ENCODE measurements around the gene TASOR.
"Not testable (repeated sequence)": the region's sequence is repeated elsewhere in the genome, so short reads cannot be mapped to it uniquely, and the experiment has no call there.

The TASOR gene, protein sequence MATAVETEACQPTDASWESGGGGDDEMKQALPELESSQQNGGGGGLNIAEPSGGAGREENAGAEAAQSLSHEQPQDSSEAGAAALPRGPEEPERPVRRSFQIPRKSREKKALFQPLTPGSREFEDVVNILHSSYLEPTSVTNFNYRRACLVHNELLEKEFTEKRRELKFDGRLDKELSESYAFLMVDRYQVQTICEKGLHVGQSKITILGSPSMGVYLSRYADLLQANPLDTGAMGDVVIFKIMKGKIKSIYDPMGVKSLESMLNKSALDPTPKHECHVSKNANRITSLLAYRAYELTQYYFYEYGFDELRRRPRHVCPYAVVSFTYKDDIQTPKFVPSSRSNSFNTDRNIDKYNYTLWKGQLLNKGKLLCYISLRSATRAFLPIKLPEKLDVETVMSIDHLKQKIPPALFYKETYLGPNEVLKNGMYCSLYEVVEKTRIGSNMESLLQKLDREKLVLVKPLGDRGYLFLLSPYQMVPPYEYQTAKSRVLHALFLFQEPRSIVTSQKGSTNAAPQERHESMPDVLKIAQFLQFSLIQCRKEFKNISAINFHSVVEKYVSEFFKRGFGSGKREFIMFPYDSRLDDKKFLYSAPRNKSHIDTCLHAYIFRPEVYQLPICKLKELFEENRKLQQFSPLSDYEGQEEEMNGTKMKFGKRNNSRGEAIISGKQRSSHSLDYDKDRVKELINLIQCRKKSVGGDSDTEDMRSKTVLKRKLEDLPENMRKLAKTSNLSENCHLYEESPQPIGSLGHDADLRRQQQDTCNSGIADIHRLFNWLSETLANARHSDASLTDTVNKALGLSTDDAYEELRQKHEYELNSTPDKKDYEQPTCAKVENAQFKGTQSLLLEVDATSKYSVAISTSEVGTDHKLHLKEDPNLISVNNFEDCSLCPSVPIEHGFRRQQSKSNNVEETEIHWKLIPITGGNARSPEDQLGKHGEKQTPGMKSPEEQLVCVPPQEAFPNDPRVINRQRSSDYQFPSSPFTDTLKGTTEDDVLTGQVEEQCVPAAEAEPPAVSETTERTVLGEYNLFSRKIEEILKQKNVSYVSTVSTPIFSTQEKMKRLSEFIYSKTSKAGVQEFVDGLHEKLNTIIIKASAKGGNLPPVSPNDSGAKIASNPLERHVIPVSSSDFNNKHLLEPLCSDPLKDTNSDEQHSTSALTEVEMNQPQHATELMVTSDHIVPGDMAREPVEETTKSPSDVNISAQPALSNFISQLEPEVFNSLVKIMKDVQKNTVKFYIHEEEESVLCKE (N-terminal part only)

DNA sequence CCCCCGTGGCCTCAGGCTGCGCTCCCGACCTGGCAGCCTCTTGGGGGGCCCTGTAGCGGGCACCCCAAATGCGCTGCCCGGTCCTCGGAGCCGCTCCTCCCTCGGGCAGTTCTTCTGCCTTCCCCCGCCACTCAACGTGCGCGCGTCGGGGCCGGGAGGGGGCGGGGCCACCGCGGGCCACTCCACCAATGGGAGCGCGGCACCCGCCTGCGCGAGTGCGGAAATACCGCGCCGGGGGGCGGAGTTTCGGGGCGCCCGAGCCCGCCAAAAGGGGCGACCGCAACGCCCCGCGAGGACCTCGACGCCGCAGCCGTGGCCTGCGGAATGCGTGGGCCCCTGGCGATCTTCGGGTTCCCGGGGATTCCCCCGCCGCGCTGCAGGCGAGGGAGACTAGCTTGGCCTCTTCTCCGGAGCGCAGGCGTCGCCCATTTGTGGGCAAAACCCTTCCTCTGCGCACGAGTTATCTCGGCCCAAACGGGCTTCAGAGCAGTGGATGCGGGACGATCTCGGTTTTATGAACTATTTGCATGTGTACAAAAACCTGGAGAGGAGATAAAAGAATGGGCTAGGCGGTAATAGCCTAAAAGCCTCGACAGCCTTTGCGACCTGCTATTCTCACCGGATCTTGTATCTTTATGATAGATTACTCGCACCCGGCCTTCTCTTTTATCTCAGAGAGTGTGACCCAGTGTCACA, at the start of gene TASOR:
Gene TASOR, minus strand, starts transcription at position 144 of the 696 bp plus-strand sequence. CDS start 259 bp downstream, outside the sequence.
- H3K4me3 ChIP-seq: peak within 1 kb of the TSS; percentile 48 to 82 (median 74)
- H3K27ac ChIP-seq: peak within 1 kb of the TSS; percentile 93 to 100 (median 99)

DNA sequence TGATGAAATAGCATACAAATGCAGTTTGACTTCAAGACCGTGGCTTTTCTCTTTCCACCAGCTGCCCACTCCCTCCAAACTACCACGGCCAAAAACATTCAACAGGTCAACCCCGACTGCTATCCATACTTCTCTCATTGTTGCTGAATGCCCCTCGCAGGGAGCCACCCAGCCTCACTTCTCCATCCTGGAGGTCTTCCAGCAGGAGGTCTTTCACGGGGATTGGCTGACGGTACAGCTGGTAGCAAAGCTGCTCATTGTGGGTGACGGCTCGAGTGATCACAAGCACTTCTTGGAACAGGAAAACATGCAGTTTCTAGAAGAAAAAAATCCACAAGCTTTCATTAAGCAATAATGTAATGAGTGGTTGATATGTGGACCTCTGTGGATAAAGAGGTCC, 49.0 kb upstream of the TASOR start:
- no peak overlapping the region for H3K4me3 ChIP-seq
- H3K27ac ChIP-seq: no peak overlapping the region

DNA sequence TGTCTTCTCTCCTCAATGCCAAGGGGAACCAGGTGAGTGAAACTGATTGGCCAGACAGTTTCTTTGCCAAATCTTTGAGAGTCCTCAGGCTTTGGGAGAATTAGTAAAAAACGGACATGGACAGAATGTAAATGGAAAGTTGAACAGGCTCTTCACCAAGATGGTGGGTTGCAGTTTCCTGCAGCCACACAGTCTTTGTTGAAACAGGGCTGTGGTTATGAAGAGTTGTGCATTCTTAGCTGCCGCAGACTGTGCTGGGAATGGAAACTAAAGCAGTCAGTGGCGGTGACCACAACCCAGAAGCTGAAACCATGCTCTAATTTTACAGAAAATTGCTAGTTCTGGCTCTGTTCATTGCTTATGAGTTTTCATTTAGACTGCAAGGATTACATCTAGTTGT, 42.1 kb upstream of the TASOR start:
- Histone ChIP-seq H3K27ac (peak overlapping the region in 3 of 21 experiments; percentile 44 to 58 (median 45)), H3K4me3 (no peak overlapping the region)

DNA sequence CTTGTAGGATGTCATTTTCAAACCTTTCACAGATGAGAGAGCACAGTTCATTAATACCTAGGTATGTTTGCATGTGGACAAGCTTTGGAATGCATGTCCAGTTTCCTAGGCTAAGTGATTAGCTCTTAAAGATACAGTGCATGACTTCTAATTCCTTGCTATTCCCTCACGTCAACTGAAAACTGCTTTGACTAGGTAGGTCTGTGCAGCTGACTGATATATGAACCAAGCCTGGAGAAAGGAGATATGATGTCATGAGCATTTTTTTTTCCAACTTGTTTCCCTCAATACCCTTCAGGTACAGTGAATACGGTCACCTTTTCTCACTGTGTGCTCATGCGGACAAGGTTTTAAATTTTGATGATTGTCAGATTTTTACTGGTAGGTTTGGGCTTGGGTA, 41.6 kb upstream of the TASOR start:
- no peak overlapping the region for H3K4me3 ChIP-seq
- H3K27ac ChIP-seq: peak overlapping the region in 3 of 21 experiments; percentile 44 to 58 (median 45)

DNA sequence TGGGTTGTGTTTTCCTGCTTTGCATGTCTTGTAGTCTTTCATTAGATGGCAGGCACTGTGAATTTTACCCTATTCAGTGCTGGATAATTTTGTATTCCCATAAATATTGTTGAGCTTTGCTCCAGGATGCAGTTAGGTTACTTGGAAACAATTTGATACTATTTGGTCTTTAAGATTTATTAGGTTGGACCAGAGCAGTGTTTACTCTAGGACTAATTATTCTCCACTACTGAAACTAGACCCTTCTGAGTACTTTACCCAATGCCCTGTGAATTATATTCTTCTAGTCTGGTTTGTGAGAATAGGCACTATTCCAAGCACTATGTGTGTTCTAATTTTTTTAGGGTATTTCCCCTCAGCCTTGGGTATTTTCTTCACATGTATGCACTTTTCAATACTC, 37.8 kb upstream of the TASOR start:
- Histone ChIP-seq H3K27ac (no peak overlapping the region), H3K4me3 (no peak overlapping the region)

DNA sequence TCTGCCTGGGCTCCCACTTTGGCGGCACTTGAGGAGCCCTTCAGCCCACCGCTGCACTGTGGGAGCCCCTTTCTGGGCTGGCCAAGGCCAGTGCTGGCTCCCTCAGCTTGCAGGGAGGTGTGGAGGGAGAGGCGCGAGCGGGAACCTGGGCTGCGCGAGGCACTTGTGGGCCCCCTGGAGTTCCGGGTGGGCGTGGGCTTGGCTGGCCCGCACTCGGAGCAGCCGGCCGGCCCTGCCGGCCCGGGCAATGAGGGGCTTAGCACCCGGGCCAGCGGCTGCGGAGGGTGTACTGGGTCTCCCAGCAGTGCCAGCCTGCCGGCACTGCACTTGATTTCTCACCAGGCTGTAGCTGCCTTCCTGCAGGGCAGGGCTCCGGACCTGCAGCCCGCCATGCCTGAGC, 35.7 kb upstream of the TASOR start:
- H3K27ac ChIP-seq, H3K4me3 ChIP-seq: not testable (repeated sequence)

DNA sequence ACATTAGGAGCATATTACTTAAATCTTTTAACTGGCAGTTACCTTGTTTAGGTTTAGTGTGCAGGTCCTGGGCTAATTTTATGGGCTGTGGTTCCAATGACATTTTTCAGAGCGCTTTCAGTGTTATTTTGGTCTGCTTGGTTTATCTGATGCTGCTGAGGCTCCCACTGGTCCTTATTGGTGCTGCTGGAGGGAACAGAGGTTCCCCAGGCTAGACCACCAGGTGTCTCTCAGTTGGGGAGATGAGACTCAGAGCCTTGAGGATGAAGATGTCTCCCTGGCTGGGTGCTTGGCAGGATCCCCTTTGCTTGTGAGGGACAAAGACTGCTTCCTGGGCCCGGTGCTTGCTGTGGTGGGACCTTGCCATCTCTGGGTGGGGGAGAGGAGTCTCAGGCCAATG, 28.3 kb upstream of the TASOR start:
- H3K4me3 ChIP-seq: no peak overlapping the region

DNA sequence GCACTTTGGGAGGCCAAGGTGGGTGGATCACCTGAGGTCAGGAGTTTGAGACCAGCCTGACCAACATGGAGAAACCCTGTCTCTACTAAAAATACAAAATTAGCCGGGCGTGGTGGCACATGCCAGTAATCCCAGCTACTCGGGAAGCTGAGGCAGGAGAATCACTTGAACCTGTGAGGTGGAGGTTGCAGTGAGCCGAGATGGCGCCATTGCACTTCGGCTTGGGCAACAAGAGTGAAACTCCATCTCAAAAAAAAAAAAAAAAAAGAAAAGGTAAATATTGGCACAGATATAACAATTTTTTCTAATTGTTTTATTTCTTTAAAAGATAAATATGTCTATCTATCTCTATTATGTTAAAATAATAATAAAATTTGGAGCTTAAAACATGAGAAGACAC, 24.3 kb upstream of the TASOR start:
- H3K4me3 ChIP-seq, H3K27ac ChIP-seq: not testable (repeated sequence)

More for the DNA sequence above, 28.3 kb upstream of the TASOR start:
- no peak overlapping the region for H3K27ac ChIP-seq

DNA sequence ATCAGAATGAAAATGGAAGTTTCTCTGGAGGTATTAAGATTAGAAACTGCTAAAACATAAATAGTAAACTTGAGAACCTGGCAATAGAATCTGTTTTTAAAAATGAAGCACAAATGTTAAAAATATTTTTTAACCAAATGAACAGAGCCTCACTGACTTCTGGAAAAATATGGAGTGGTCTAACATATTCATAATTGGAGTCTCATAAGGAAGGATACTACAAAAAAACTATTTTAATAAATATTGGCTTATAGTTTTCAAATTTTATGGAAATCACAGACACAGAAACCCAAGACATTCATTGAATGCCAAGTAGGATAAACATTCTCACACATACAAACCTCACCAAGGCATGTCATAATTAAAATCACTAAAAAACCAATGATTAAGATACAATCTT, 23.6 kb upstream of the TASOR start:
- H3K4me3 ChIP-seq: no peak overlapping the region
- no peak overlapping the region for H3K27ac ChIP-seq

DNA sequence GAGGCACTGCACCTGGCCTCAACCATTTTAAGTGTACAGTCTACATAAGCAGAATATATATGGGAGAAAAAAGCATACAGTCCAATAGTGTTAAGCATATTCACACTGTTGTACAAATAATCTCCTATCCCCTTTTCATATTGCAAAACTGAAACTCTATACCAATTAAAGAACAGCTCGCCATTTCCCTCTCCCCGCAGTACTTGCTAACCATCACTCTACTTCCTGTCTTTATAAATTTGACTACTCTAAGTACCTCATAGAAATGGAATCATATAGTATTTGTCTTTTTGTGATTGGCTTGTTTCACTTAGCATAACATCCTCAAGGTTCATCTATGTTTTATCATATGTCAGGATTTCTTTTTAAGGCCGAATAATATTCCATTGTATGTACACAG, 21.6 kb upstream of the TASOR start:
- no peak overlapping the region for H3K27ac ChIP-seq
- H3K4me3 ChIP-seq: no peak overlapping the region

DNA sequence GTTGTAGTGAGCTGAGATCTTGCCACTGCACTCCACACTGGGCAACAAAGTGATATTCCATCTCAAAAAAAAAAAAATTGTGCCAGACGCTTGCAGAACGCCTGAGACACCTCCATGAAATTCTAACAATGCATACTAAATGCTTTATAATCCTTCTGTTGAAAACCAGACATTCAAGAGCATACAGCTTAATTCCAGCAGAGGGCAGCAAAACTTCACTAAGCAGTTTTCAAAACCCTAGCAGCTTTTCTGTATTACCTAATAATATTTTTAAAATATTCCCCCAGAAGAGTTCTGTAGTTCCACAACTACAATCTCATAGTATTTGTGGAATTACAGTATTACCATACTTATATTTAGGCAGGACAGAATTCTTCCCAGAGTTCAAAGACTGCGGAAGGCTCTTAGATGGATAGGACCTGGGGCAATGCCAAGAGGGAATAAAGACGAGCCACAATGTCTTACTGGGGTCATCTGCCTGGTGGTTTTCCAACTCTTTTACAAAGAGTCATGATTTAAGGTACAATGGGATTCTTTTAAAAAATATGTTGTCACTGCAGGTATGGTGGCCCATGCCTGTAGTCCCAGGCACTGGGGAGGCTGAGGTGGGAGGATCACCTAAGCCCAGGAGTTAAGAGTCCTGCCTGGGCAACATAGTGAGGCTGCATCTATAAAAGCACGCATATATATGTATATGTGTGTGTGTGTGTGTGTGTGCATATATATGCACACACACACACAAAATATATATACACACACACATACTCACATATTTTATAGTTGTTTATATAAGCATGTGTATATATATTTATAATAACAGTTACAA, 19.6 kb upstream of the TASOR start:
- Histone ChIP-seq H3K27ac (no peak overlapping the region), H3K4me3 (no peak overlapping the region)

DNA sequence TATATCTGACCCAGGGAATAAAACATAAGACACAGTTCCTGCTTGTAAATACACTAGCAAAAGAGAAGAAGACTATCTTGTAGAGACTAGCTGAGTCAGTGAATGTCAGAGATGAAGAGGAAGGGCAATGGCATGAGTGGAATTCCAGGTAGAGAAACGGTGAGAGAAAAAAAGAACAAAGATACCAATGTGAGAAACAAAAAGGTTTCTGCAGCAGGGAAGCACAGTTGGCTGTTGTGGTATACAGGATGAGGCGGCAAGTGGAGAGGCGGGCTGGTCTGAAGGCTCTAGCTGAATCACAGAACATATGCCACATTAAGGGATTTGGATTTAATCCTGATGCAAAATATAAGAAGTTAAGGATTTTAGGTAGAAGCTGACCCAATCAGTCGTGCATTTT, 17.1 kb upstream of the TASOR start:
- Histone ChIP-seq H3K4me3 (no peak overlapping the region), H3K27ac (no peak overlapping the region)

DNA sequence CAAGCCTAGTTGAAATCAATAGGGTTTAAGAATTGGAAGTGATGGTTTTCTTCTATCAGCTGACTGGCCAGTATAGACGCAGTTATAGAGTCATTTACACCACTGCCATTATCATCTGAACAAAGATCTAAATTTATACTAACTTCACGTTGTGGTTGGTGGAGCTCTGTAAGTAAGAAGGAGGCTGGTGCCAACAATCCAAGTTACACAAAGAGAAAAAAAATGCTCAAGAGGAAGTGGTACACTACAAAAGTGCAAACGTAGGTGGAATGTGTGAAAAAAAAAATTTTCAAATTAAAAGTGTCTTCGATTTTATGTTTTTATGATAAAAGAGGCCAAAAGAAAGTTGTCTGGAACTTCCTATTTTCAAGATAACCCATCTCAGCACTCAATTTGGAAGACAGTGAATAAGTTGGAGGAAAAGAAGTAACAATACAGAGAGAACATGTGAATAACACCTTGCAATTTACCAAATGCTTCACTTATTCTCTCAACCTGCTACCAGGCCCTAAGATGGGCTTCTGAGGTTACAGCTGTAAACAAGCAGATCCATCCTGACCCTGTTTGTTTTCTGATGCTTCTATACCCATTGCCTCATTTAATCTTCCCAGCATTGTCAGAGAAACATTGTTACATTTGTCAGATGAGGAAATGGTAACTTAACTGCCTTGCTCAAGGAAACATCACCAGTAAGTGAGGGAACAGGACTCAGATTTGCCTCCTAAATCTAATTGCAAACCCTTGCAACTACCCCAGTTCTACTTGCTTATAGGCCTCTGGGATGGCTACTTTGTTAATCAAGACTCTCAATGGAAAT, 12.0 kb upstream of the TASOR start:
- Histone ChIP-seq H3K4me3 (no peak overlapping the region), H3K27ac (peak overlapping the region in 5 of 21 experiments; percentile 13 to 75 (median 48))

DNA sequence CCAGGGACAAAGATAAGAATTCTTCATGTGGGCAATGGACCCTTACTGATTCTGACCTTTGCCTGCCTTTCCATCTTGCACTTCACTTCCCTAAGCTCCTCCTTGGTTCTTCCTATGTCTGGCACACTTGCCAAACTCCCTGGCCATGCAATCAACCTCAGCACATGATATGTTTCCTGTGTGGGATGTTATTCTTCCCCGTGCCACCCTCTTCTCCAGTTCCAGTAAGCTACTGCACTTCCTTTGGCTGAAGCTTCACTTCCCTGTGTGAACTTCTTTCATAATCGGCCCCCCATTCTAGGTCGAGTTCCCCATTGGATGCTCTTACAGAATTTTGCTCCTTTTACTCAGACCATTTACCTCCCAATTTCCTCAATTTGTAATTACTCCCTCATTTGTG, 10.7 kb upstream of the TASOR start:
- Histone ChIP-seq H3K4me3 (no peak overlapping the region), H3K27ac (peak overlapping the region in 3 of 21 experiments; percentile 26 to 75 (median 29))

DNA sequence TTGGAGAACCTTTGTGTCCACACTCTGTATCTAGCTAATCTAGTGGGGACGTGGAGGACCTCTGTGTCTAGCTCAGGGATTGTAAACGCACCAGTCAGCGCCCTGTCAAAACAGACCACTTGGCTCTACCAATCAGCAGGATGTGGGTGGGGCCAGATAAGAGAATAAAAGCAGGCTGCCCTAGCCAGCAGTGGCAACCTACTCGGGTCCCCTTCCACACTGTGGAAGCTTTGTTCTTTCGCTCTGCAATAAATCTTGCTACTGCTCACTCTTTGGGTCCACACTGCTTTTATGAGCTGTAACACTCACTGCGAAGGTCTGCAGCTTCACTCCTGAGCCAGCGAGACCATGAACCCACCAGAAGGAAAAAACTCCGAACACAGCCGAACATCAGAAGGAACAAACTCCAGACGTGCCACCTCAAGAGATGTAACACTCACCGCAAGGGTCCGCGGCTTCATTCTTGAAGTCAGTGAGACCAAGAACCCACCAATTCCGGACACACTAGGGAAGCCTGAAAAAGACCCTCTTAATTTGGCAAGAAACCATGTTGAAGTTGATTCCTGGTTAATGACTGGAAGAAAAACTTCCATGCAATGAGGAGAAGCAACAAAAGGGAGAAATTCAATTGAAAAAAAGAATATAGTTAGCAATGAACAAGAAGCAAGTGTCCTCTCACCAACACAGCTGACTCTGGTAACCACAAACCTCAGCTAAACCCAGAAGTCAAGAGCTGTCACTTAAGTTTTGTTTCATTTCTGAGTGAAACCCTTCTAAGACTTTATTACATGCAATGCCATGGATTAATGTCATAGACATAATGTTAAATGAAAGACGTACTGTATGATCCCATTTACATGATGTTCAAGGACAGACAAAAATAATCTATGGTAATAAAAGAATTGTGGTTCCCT, 9.7 kb upstream of the TASOR start:
- peak overlapping the region in 4 of 21 experiments; percentile 26 to 75 (median 32) for H3K27ac ChIP-seq
- H3K4me3 ChIP-seq: not testable (repeated sequence)

DNA sequence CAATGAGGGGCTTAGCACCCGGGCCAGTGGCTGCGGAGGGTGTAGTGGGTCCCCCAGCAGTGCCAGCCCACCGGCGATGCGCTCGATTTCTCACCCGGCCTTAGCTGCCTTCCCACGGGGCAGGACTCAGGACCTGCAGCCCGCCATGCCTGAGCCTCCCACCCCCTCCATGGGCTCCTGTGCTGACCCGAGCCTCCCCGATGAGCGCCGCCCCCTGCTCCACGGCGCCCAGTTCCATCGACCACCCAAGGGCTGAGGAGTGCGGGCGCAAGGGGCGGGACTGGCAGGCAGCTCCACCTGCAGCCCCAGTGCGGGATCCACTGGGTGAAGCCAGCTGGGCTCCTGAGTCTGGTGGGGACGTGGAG, 8.9 kb upstream of the TASOR start:
- not testable (repeated sequence) for H3K4me3 ChIP-seq, H3K27ac ChIP-seq

Data from skin epidermis (tissue), 12 donors.